Right atrium auricular region (tissue), 2 donors: Measurements from ENCODE around the gene STX19. TPM values are rescaled to one million over a fixed set of nuclear protein-coding genes. Genes with fewer than 3 reads are reported as not detected.

Source experiments
- DNase-seq: peaks from one replicate; pipeline ENCODE4 v3.0.0-alpha.2; 2019; ENCODE audit warnings: low spot score
- H3K27ac ChIP-seq, 2 donors: fragments of 200-600 bp; sonication (generic); 1 replicate in 1 of 2; 2 replicates in 1 of 2; pipeline ENCODE4 v1.5.1; 2016 to 2019
- H3K27me3 ChIP-seq, 2 donors: fragments of 200-600 bp; sonication (generic); one replicate each; pipeline versions ENCODE4 v1.5.1 to v1.6.0; 2017 to 2019
- H3K36me3 ChIP-seq: fragments of 200-600 bp; sonication (generic); one replicate; pipeline ENCODE4 v1.5.1; 2016
- H3K4me1 ChIP-seq, 2 donors: fragments of 200-600 bp; sonication (generic); one replicate each; pipeline versions ENCODE4 v1.5.1 to v1.6.0; 2017 to 2019
- H3K4me3 ChIP-seq, 2 donors: fragments of 200-600 bp; sonication (generic); 1 replicate in 1 of 2; 2 replicates in 1 of 2; pipeline ENCODE4 v1.5.1; 2017 to 2019; ENCODE audit warnings: mild to moderate bottlenecking in 1 of 2, moderate library complexity in 1 of 2
- H3K9me3 ChIP-seq, 2 donors: fragments of 200-600 bp; sonication (generic); one replicate each; pipeline ENCODE4 v1.5.1; 2019
- total RNA-seq, 2 donors: library from RNA; depleted of rRNA; stranded (reverse); fragments of >200 nt; gene quantifications; one replicate each; pipeline ENCODE4 v1.1.0, GENCODE V29; 2016
- TF ChIP-seq, protein P1 (sequence below), 2 donors: fragments of 200-600 bp; sonication (generic); IDR thresholded peaks; one replicate each; pipeline ENCODE4 v1.5.1; 2019; ENCODE audit warnings: antibody characterized with exemption in 2 of 2

Gene STX19
- total RNA-seq, 2 donors from 2014 or later, result not detected

DNA sequence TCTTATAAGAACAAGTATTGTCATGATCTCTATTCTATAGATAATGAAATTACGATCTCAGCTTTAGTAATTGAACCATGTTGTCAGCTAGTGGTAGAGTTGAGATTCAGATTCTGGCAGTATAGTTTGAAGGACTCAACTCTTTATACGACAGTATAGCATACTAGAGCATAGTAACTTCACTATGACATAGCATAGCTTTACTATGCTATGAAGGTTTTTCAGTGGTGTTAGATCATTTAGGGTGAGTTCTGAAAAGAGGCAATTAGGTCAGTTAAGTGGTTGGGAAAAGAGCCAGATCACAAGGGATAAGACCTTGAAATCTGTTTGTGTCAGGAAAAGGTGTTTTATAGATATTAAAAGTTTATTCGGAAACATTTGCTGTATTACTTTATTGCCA, 8.1 kb downstream of the STX19 start:
- TF ChIP-seq, protein P1, sequence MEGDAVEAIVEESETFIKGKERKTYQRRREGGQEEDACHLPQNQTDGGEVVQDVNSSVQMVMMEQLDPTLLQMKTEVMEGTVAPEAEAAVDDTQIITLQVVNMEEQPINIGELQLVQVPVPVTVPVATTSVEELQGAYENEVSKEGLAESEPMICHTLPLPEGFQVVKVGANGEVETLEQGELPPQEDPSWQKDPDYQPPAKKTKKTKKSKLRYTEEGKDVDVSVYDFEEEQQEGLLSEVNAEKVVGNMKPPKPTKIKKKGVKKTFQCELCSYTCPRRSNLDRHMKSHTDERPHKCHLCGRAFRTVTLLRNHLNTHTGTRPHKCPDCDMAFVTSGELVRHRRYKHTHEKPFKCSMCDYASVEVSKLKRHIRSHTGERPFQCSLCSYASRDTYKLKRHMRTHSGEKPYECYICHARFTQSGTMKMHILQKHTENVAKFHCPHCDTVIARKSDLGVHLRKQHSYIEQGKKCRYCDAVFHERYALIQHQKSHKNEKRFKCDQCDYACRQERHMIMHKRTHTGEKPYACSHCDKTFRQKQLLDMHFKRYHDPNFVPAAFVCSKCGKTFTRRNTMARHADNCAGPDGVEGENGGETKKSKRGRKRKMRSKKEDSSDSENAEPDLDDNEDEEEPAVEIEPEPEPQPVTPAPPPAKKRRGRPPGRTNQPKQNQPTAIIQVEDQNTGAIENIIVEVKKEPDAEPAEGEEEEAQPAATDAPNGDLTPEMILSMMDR (IDR thresholded peaks at IDR 0.05), result no peak
- Histone ChIP-seq H3K4me3 (no peak overlapping the region), H3K4me1 (no peaks in the 10 kb centered on the region), H3K9me3 (no peaks in the 10 kb centered on the region), H3K27me3 (no peaks in the 10 kb centered on the region), H3K36me3 (no peaks in the 10 kb centered on the region), H3K27ac (no peak overlapping the region)
- no peak for DNase-seq

DNA sequence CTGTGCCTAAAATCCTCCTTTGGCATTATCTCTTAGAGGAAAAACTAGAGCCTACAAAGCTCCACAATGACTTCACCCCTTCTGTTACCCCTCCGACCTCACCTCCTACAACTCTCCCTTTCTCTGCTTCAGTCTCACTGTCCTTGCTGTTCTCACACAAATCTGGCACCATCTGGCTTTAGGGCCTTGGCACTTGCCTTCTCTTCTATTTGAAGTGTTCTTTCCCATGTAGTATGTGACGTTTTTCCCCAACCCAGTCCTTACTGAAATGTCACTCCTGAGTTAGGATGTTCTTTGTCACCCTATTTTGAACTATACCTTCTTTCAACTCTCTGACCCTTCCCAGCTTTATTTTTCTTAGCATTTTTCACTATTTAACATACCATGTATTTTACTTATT, 8.7 kb downstream of the STX19 start:
- H3K4me1 ChIP-seq, result no peaks in the 10 kb centered on the region
- no peak for DNase-seq
- no peaks in the 10 kb centered on the region for H3K9me3 ChIP-seq
- TF ChIP-seq, protein P1 (IDR thresholded peaks at IDR 0.05), result no peak
- H3K4me3 ChIP-seq, result no peak overlapping the region
- no peak overlapping the region for H3K27ac ChIP-seq
- H3K27me3 ChIP-seq, result no peaks in the 10 kb centered on the region
- H3K36me3 ChIP-seq, result no peaks in the 10 kb centered on the region

DNA sequence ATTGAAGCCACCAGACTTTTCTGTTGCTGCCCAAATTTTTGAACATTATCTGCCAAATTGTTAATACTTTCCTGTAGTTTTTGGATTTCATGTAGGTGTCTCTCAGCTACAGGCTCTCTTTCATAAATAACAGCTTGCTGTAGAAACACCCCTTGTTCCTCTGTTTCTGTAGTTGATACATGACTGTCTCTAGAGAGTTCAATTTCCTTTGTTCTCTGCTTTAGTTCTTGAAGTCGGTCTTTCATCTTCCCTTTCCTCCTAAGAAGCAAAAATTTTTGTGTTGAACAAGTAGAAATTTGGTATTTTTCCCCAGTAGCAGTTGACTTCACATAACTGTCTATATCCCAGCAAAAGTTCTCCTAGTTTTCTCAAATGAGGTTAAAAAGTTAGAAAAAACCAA, 13.4 kb downstream of the STX19 start:
- H3K4me3 ChIP-seq, result no peak overlapping the region
- H3K27ac ChIP-seq, result no peak overlapping the region
- no peak for DNase-seq
- H3K4me1 ChIP-seq, result no peaks in the 10 kb centered on the region
- H3K27me3 ChIP-seq, result no peaks in the 10 kb centered on the region
- TF ChIP-seq, protein P1 (IDR thresholded peaks at IDR 0.05), result no peak
- no peaks in the 10 kb centered on the region for H3K9me3 ChIP-seq
- H3K36me3 ChIP-seq, result no peaks in the 10 kb centered on the region

DNA sequence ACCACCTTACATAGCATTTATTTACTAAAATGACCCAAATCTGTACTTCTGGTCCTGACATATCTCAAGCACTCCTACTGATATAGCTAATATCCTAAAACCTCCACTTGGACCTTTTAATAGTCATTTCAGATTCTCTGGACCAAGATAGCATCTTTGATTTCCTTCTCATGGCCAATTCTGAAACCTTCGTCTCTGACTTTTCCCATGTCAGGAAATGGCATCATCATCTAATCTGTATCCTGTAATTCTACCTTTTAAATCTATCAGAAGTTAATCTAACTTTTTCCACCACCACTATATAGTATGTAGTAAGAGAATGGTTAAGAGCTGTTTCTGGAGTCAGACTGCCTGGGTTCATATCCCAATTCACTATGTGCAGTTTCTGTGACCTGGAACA, 16.2 kb downstream of the STX19 start:
- Histone ChIP-seq H3K27me3 (no peaks in the 10 kb centered on the region), H3K4me1 (no peaks in the 10 kb centered on the region), H3K36me3 (no peaks in the 10 kb centered on the region), H3K27ac (no peak overlapping the region), H3K9me3 (no peaks in the 10 kb centered on the region), H3K4me3 (no peak overlapping the region)
- TF ChIP-seq, protein P1 (IDR thresholded peaks at IDR 0.05), result no peak
- DNase-seq, result no peak

DNA sequence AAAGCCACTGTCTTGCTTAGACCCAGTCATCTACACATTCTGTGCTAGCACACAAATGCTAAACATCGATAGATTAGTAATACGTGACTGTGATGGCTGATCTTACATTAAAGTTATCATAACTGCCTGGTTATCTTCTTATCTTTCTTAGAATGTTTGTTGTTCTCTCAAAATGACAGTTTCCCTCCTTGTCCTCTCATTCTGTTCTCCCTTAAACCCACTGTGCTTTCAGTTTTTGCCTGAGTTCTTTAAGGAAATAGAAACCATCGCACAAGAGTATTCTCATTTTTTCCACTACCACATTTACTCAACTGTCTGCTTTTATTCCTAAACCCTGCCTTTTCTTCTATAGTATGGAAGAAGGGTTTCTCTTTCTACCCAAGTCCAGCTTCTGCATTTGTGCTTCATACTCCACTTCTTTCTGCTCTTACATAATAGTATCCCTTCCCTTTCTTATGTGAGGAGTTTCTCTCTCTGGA, 17.1 kb downstream of the STX19 start:
- Histone ChIP-seq H3K27me3 (no peaks in the 10 kb centered on the region), H3K9me3 (no peaks in the 10 kb centered on the region), H3K36me3 (no peaks in the 10 kb centered on the region), H3K27ac (no peak overlapping the region), H3K4me1 (no peaks in the 10 kb centered on the region), H3K4me3 (no peak overlapping the region)
- DNase-seq, result no peak
- TF ChIP-seq, protein P1 (IDR thresholded peaks at IDR 0.05), result no peak

DNA sequence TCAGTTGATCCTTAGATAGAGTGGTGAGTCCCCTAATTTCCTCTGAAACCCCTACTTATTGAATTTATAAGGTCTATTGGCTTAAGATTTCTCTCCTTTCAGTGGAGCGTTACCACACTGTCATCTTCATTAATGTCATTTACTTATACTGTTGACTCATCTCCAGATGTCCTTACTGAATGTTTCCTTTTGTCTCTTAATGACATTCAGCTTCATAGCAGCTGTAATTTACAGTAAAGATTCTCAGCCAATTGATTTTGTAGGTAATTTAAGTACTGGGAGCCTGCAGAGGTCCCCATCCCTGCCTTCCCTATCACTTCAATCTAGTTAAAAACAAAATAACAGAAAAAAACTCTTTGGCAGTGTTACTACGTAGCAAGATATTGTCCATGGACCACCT, 18.8 kb downstream of the STX19 start:
- Histone ChIP-seq H3K27me3 (no peaks in the 10 kb centered on the region), H3K4me1 (no peaks in the 10 kb centered on the region), H3K4me3 (no peak overlapping the region), H3K27ac (no peak overlapping the region), H3K9me3 (no peaks in the 10 kb centered on the region), H3K36me3 (no peaks in the 10 kb centered on the region)
- DNase-seq, result no peak
- TF ChIP-seq, protein P1 (IDR thresholded peaks at IDR 0.05), result no peak
